Measurements from ENCODE around the gene COLGALT1. TPM values are rescaled to one million over a fixed set of nuclear protein-coding genes. Genes with fewer than 3 reads are reported as not detected.

Gene COLGALT1
- total and polyA plus RNA-seq, 2 experiments from 2014 or later, result 54.9 to 61.3 TPM

DNA sequence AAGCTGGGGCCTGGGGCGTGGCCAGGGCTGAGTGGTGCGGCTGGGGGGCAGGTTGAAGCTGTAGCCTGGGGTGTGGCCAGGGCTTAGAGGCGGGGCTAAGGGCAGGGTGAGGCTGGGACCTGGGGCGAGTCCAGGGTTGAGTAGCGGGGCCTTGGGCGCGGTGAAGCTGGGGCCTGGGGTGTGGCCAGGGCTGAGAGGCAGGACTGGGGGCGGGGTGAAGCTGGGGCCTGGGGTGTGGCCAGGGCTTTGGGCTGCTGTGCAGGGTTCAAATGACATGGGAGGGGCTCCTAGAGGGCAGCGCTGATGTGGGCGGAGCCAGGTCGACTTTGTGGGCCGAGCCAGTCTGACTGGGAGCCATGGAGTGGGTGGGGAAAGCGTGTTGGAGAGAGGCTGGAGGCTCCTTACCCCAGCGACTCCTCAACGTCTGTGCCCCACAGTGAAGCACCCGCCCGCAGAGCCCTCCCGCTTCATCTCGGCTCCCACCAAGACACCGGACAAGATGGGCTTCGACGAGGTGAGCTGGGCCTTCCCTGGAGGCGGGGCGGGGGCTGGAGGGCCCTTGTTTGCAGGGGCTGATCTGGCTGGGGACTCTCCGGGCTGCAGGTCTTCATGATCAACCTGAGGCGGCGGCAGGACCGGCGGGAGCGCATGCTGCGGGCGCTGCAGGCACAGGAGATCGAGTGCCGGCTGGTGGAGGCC lies 21.5 kb downstream of the COLGALT1 start:
- Histone ChIP-seq H3K9me2 (replicated peaks; ENCODE audit: insufficient read depth) (no peaks in the 10 kb centered on the region), H3K4me2 (no peak overlapping the region), H3K27me3 (no peaks in the 10 kb centered on the region), H3K4me1 (ENCODE audit: insufficient read depth) (no peaks in the 10 kb centered on the region), H3K27ac (no peak overlapping the region), H3K36me3 (replicated peaks; ENCODE audit: insufficient read depth, low read depth) (no peaks in the 10 kb centered on the region), H3K79me2 (no peaks in the 10 kb centered on the region), H2AFZ (no peak overlapping the region), H3K4me3 (no peak overlapping the region), H3K9me3 (ENCODE audit: low read depth) (no peaks in the 10 kb centered on the region), H4K20me1 (ENCODE audit: insufficient read depth, poor library complexity, severe bottlenecking) (no peaks in the 10 kb centered on the region)
- 69% methylated on average over 27 of the region's 34 CpGs for WGBS (ENCODE audit: low lambda C conversion rate, missing lambda C conversion rate)
- TF ChIP-seq EZH2phosphoT487 (IDR thresholded peaks at IDR 0.05; ENCODE audit: low read depth, severe bottlenecking, unreplicated experiment) (no peak), EZH2 (IDR thresholded peaks at IDR 0.05; ENCODE audit: borderline replicate concordance) (no peak)
- TF ChIP-seq, protein P1, sequence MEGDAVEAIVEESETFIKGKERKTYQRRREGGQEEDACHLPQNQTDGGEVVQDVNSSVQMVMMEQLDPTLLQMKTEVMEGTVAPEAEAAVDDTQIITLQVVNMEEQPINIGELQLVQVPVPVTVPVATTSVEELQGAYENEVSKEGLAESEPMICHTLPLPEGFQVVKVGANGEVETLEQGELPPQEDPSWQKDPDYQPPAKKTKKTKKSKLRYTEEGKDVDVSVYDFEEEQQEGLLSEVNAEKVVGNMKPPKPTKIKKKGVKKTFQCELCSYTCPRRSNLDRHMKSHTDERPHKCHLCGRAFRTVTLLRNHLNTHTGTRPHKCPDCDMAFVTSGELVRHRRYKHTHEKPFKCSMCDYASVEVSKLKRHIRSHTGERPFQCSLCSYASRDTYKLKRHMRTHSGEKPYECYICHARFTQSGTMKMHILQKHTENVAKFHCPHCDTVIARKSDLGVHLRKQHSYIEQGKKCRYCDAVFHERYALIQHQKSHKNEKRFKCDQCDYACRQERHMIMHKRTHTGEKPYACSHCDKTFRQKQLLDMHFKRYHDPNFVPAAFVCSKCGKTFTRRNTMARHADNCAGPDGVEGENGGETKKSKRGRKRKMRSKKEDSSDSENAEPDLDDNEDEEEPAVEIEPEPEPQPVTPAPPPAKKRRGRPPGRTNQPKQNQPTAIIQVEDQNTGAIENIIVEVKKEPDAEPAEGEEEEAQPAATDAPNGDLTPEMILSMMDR (IDR thresholded peaks at IDR 0.05; ENCODE audit: poor library complexity), result no peak
- DNase-seq (ENCODE audit: low spot score), result peak; percentile 73

GRCh38 chr19:17577457-17578097 lies 22.1 kb downstream of the COLGALT1 start:
- H3K4me3 ChIP-seq, result no peak overlapping the region
- H3K79me2 ChIP-seq, result no peaks in the 10 kb centered on the region
- DNase-seq (ENCODE audit: low spot score), result no peak
- TF ChIP-seq EZH2 (IDR thresholded peaks at IDR 0.05; ENCODE audit: borderline replicate concordance), result no peak
- TF ChIP-seq, protein P1 (IDR thresholded peaks at IDR 0.05; ENCODE audit: poor library complexity), result no peak
- TF ChIP-seq EZH2phosphoT487 (IDR thresholded peaks at IDR 0.05; ENCODE audit: low read depth, severe bottlenecking, unreplicated experiment), result no peak
- H3K27ac ChIP-seq, result no peak overlapping the region
- H2AFZ ChIP-seq, result no peak overlapping the region
- H4K20me1 ChIP-seq (ENCODE audit: insufficient read depth, poor library complexity, severe bottlenecking), result no peaks in the 10 kb centered on the region
- 98% methylated on average over 15 of the region's 22 CpGs for WGBS (ENCODE audit: low lambda C conversion rate, missing lambda C conversion rate)
- H3K4me2 ChIP-seq, result no peak overlapping the region
- H3K27me3 ChIP-seq, result no peaks in the 10 kb centered on the region
- H3K36me3 ChIP-seq (replicated peaks; ENCODE audit: insufficient read depth, low read depth), result no peaks in the 10 kb centered on the region
- H3K9me2 ChIP-seq (replicated peaks; ENCODE audit: insufficient read depth), result no peaks in the 10 kb centered on the region
- no peaks in the 10 kb centered on the region for H3K4me1 ChIP-seq (ENCODE audit: insufficient read depth)
- H3K9me3 ChIP-seq (ENCODE audit: low read depth), result no peaks in the 10 kb centered on the region

DNA sequence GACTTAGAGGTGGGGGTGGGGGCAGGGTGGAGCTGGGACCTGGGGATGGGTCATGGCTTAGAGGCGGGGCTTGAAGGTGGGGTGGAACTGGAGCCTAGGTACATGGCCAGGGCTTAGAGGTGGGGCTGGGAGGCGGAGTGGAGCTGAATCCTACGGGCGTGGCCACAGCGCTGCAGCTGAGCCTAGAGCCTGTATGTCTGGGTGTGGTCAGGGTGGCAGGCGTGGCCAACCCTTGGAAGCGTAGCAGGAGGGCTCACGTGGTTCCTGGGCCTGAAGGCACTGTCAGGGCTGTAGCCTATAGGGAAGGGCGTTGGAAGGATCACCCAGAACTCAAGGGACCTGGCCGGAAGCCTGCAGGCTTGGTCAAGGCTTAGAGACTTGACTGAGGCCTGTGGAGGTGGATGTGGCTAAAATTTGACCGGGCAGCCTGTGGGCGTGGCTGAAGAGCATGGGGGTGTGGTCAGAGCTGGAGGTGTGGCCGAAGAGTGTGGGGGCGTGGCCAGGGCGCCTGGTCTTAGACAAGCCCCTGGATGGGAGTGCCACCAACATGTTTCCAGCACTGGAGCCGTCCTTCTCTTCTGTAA lies 24.3 kb downstream of the COLGALT1 start:
- no peak overlapping the region for H3K27ac ChIP-seq
- H2AFZ ChIP-seq, result no peak overlapping the region
- TF ChIP-seq EZH2 (IDR thresholded peaks at IDR 0.05; ENCODE audit: borderline replicate concordance) (no peak), EZH2phosphoT487 (IDR thresholded peaks at IDR 0.05; ENCODE audit: low read depth, severe bottlenecking, unreplicated experiment) (no peak)
- H3K27me3 ChIP-seq, result no peaks in the 10 kb centered on the region
- DNase-seq (ENCODE audit: low spot score), result peak; percentile 46
- H3K9me2 ChIP-seq (replicated peaks; ENCODE audit: insufficient read depth), result no peaks in the 10 kb centered on the region
- H4K20me1 ChIP-seq (ENCODE audit: insufficient read depth, poor library complexity, severe bottlenecking), result no peaks in the 10 kb centered on the region
- H3K4me2 ChIP-seq, result no peak overlapping the region
- H3K9me3 ChIP-seq (ENCODE audit: low read depth), result no peaks in the 10 kb centered on the region
- no peak overlapping the region for H3K4me3 ChIP-seq
- WGBS (ENCODE audit: low lambda C conversion rate, missing lambda C conversion rate), result 73% methylated on average over 15 of the region's 16 CpGs
- H3K4me1 ChIP-seq (ENCODE audit: insufficient read depth), result no peaks in the 10 kb centered on the region
- no peaks in the 10 kb centered on the region for H3K79me2 ChIP-seq
- no peaks in the 10 kb centered on the region for H3K36me3 ChIP-seq (replicated peaks; ENCODE audit: insufficient read depth, low read depth)
